GM19438 (cell line): Measurements from ENCODE around the gene SPATC1L.

Experiments used
- ATAC-seq: cut with Tn5 transposase; IDR thresholded peaks from one replicate; pipeline ENCODE4 v1.9.1; 2021; ENCODE audit warnings: low read depth; ENCODE audit not compliant: unreplicated experiment

Gene SPATC1L

GRCh38 chr21:46138383-46138970 lies 45.8 kb downstream of the SPATC1L start:
- no peak for ATAC-seq

- ATAC-seq, result no peak
Measured at GRCh38 chr21:46137908-46138307, 46.4 kb downstream of the SPATC1L start.

GRCh38 chr21:46136739-46137349 lies 47.4 kb downstream of the SPATC1L start:
- no peak for ATAC-seq

- ATAC-seq, result no peak
Measured at GRCh38 chr21:46135782-46136395, 48.4 kb downstream of the SPATC1L start.

- ATAC-seq, result no peak
Measured at GRCh38 chr21:46131838-46132651, 52.2 kb downstream of the SPATC1L start.

GRCh38 chr21:46131588-46131837 lies 52.7 kb downstream of the SPATC1L start:
- no peak for ATAC-seq

GRCh38 chr21:46130831-46131587 lies 53.2 kb downstream of the SPATC1L start:
- no peak for ATAC-seq

- no peak for ATAC-seq
Measured at GRCh38 chr21:46129846-46130651, 54.2 kb downstream of the SPATC1L start.

GRCh38 chr21:46128933-46129571 lies 55.2 kb downstream of the SPATC1L start:
- ATAC-seq, result no peak

GRCh38 chr21:46128106-46128932 lies 55.9 kb downstream of the SPATC1L start:
- ATAC-seq, result no peak

GRCh38 chr21:46127239-46128105 lies 56.8 kb downstream of the SPATC1L start:
- ATAC-seq, result no peak

- ATAC-seq, result no peak
Measured at GRCh38 chr21:46126309-46127238, 57.7 kb downstream of the SPATC1L start.

- no peak for ATAC-seq
Measured at GRCh38 chr21:46125846-46126301, 58.4 kb downstream of the SPATC1L start.

GRCh38 chr21:46124926-46125845 lies 59.1 kb downstream of the SPATC1L start:
- no peak for ATAC-seq

- ATAC-seq, result no peak
Measured at GRCh38 chr21:46124083-46124925, 60.0 kb downstream of the SPATC1L start.
